ENCODE data around the gene CAV3.

GRCh38 chr3:8741581-8742261, 8.1 kb downstream of the CAV3 start:
- TF ChIP-seq POLR2AphosphoS5 (IDR thresholded peaks at IDR 0.05; ENCODE audit: low read depth, low read length) (no peak), POLR2A (IDR thresholded peaks at IDR 0.05; ENCODE audit: low read depth, low read length) (no peak), TAF1 (IDR thresholded peaks at IDR 0.05; ENCODE audit: low read depth, low read length) (no peak)
